NCI-H2171 (cell line): ENCODE measurements around the gene MAPRE3.
A peak's percentile ranks its signal among the peaks of the same experiment; 100 is the strongest.

Experiments
- DNase-seq: peaks from one replicate; lab custom pipeline; 2025; lab: John Stamatoyannopoulos, UW

Gene MAPRE3

DNA sequence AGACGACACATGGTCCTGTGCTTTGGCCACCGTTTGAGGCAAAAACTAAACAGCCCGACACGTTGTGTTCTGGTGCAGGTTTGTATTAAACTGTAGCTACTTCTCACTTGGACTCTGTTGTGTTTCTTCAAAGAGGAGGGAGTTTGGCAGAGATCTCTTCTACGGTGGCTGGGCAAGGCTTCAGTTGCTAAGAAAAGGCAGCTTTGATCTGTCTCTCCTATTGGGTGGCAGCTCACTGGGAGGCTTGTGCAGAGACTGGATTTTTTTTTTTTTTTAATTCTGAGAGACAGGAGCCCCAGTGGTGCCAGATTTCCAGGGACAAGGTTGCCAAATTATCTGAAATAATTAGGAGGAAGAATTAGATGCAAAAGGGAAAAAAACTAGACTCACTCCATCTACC is 20.2 kb upstream of the MAPRE3 start:
- DNase-seq: no peak

DNA sequence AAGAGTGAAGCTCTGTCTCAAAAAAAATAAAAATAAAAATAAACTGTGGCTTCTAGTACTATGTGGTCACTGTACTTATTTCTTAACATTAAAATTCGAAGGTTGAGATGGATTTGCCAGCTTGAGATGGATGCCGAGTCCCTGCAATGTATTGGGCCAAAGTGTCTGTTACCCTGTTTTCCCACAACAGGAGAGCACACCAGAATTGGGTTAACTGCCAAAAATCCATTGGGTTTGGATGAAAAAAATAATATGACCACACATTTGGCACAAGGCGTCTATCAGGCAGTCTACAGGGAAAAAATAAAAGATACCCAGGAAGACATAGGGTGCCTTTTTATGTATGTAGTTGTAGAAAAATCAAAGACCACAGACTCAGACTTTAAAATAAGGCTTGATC is 19.2 kb upstream of the MAPRE3 start:
- no peak for DNase-seq

DNA sequence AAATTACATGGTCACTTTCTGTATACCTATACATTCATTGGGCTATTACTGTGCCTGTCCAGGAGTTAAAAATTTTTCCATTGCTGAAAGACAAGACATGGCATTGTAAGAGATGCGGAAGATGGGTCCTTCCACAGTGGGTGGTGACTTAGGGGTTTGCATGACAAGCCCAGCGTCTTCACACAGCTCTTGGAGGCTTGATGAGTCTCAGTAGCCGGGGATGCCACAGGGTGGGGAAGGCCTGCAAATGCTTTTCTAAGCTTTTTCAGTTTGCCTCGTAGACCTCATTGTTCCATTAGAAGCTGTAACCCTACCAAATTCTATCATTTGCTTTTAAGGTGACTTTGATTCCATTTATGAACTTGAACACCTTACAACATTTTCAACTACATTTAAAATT is 18.1 kb upstream of the MAPRE3 start:
- DNase-seq: no peak

DNA sequence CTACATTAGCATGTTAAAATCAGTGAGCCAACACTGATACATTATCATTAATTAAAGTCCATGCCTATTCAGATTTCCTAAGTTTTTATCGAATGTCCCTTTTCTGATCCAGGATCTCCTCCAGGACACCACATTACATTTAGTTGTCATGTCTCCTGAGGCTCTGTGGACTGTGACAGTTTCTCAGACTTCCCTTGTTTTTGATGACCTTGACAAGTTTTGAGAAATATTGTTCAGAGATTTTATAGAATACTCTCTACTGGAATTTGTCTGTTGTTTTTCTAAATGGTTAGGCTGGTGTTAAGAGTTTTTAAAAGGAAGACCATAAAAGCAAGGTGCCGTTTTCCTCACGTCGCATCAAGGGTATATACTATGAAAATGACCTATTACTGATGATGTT is 16.3 kb upstream of the MAPRE3 start:
- no peak for DNase-seq

DNA sequence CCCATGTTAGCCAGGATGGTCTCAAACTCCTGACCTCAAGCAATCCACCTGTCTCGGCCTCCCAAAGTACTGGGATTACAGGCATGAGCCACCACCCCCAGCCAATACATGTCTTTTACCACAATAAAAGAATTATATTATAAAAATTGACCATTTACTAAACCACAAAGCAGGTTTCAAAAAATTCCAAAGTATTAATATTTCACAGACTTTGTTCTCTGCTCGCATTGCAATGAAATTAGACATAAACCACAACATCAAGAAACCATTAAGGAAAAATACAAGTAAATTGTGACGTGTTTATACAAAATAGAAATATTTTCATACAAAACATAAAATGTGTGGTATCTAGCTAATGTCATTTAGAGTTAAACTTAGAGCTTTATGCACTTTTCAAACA is 13.4 kb upstream of the MAPRE3 start:
- no peak for DNase-seq

DNA sequence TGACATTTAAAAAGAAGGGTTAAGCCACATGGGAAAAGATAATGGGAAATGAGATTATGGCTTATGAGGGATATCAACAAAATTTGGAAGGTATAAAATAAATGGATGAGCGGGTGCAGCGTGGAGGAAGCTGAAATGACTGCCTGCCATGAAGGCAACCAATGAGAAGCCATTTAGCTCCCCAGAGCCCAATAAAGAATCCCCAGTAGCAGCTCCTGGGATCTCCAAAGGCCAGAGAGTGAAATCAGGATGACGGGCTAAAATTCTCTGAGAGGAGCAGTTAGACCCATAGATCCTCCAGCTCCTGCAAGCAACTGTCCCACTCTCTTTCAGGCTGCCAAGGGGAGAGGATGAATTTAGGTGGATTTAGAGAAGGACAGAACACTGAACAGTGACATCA is 12.9 kb upstream of the MAPRE3 start:
- no peak for DNase-seq

DNA sequence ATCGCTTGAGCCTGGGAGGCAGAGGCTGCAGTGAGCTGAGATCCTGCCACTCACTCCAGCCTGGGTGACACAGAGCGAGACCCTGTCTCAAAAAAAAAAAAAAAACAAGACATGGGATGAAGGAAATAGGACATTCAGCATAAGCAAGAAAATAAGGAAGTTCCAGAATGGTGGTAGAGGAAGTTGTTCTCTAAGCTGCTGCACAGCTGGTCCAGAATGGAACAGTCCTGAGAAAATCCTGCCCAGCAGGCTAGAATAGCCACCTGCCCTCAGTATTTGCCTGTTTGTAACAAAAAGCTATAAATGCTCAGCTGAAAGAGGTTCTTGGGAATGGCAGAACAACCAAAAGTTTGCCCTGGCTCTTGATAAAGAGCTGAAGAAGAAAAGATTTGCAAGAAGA is 11.1 kb upstream of the MAPRE3 start:
- no peak for DNase-seq

DNA sequence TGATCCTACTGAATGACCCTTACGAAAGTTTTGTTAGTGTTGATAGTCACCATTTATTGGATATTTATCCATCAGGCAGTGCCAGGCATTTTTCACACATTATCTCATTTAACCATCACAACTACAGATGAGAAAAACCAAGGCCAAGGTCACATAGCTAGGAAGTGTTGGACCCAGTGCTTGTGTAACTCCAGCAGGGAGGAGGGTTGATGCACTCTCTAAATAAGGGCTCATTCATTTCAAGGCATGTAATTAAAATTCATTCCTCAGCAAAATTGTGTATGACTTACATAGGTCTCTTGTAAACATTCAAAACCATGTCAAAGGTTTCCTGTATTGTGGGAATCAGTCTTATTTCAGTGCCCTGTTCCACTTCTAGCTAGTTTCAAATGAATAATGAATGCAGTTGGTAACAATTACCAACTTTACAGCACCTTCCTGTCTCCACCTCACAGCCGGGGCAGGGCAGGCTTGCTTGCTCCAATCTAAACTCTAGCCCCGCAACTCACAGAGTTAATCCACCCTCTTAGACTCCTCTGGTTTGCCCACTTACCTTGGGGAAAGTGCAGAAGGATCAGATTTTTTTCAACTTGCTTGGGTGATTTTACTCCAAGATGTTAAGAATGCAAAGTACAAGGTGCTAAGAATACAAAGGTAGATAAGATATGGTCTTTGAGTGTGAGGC is 5.8 kb upstream of the MAPRE3 start:
- no peak for DNase-seq

DNA sequence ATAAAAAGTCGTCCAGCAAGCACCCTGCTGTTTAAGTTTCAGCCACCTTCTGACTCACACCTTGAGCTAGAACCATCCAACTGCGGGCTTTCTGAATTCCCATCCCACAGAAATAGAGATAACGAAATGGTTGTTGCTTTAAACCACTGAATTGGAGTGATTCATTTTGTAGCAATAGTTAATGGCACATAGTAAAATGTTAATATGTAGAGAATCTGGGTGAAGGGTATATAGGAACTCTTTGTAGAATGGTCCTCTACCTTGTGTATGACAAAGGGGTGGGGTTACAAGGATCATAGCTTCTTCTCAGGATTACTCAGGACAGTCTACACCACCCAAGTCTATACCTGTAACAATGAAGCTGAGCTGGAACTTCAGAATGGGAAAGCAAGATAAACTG is 2.4 kb upstream of the MAPRE3 start:
- DNase-seq: no peak

DNA sequence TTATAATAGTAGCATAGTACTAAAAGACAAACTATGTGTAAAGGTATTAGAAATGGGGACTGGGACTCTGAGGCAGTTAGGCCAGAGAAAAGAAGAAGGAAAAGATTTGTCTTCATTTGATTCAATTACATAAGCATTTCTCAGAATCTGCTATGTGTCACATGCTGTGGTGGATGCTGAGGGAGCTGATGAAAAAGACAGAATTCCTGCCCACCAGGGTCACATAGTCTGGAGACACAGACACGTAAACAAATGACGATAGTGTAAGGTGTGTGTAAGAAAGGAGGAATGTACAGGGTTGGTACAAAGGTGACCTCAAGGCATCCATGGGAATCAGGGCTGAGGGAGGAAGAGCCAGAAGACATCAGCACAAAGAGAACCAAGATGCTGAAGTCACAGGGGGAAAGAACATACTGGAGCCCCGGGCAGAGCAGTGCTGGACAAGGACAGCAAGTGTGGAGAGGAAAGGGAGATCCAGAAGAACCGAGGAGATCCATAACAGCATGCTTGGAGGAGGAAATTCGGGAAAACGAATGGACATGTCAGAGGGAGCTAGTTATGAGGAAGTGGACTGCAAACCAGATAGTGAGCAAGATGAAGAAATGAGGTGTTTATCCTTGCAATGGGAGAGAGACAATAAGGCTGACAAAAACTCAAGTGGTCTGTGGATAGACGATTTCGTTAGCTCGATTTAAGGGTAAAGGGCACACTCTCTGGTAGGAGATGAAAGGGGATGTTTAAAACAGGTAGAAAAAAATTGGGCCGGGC is 1.2 kb upstream of the MAPRE3 start:
- DNase-seq: no peak

DNA sequence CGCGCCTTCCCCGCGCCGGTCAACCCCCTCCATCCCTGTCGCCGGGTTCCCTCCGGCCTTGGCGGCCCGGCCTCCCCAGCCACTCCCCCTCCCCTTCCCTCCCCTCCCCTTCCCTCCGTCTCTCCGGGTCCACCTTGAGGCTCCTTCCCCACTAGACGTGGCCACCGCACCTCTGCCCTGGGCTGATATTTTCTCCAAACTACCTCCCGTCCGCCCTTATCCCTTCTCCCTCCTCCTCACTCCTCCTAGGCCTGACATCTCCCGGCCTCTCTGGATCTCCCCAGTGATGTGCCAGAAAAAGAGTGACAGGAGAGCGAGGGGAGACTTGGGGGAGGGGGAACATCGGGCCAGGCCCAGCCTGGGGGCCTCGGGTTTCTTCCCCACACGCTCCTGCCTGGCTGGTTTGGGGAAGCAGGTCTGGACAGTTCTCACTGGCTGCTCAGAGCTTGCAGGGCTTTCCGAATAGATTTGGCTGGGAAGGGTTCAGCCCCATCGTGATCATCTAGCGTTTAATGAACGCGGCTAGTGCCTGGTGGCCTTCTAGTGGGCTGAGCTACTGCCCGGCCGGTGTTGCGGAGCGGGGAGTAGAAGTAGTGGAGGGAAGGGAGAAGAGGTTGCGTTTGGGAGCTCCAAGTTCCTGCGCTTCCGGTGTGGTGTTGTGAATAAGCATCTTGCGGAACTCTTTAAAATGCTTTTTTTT is 641 bp downstream of the MAPRE3 start:
- DNase-seq: no peak

DNA sequence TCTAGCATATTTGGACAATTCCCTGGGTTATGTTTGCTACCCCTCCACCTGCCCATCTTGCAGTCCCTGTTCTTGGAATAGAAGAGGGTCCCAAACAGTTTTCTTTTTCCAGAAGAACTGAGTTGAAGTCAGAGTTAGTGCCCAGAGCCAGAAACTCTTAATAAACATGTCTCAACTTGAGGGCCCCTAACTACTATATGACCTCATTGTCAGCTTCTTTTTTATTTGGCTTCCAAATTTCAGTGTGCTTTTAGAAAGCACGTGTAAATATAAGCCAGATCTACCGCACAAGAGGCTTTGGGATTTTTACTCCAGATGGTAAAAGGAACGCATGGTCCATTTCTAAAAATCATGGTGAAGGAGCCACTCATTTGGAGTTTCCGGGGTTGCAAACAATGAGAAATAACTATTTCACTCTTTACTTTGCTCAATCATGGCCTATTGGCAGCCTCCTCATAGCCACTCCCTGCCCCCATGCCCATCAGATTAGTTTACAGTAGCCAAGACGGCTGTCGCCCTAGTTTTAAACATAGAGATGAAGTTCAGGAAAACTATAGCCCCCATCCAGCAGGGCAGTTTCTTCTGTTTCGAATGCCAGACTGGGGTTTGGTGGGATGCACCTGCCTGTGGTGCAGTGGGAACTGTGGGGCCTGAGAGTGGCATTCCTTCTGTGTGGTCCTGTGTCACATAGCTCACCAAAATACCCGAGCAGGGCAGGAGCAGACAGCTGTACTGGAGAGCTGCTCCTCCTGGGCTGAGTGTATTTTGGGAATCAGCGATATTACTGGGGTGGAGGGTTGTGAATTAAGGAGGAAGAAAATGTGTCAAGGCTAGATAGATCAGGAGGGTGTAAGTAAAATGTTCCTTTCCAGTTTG is 1.7 kb downstream of the MAPRE3 start:
- DNase-seq: no peak

DNA sequence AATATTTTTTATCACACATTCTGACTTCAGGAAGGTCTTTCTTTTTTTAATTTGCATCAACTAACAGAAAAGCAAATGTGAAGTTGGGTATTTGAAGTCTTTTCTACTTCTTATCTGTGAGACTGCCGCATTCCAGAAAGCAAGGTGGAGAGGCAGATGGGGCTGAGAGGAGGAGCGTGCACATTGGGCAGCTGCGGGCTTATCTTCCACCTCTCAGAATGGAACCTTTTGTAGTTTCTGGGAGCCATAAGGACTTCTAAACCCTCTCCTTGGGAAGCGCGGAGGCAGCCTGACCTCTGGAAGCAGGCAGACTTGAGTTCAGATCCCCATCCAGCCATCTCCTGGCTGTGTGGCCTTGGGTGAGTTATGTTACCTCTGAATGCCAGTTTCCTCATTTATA is 3.9 kb downstream of the MAPRE3 start:
- no peak for DNase-seq

DNA sequence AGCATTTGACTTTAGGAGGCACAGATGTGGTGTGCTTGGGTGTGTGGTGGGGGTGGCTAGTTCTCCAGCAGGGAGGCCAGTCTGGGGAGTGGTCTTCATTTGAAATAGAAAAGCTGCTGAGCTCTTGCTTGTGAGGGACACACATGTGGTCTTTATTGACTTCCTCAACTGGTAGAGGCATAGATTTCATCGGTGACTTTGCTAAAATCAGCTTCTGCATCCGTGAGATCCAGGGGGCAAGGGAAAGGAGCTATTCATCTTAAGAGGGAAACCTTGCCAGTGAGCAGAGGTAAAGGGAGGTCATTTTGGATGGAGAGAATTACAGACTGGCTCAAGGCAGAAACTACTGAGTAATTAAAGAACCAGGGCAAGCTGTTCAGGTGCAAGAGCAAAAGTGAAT is 4.7 kb downstream of the MAPRE3 start:
- DNase-seq: no peak

DNA sequence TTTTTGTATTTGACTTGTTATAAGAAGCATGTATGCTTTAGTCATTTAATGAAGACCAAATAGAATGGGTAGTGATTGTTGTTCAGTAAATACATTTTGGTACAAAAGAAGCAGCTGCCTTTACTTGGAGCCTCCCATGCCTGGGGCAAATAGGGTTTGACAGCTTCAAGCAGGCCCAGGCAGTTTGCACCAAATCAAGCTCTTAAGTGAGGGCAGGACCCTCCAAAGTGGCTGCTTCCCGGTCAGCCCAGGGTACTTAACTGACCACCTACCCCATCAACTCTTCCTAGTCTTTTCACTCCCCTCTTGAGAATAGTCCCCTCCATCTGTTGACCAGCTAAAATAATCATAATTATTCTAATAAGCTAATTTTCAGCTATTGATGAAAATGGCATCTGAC is 5.2 kb downstream of the MAPRE3 start:
- DNase-seq: no peak

DNA sequence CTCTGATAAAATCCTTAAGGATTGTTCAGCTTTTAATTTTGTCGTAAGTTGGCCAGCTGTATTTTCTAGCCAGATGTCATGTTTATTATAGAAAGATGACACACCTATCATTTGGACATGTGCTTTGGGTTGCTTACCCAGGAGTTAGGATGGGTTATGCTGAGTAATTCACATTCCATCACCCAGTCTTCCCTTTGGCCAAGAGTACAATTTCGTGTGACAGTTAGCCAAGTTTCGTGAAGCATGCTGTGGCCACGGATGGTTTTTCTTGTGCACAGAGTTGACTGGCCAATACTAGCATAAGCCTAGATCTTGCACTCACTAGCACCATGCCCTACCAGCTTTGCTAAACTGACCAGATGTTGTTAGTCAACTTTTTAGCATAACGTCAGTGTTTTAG is 5.8 kb downstream of the MAPRE3 start:
- DNase-seq: no peak

DNA sequence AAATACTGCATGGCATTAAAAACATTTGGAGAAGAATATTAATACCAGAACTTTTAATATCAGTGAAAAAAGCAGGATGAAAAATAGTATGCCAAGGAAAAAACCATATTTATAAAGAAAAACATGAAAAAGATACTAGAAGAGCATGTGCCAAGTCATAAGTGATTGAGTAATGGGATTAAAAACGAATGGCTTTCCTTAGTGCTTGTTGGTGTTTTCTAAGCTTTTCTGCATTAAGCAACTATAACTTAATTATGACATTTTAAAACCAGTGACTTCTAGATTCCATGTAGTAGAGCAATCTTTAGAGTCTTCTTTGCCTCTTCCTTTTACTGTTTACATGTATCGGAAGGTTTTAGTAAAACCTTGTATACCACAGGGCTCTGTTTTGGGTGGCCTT is 6.6 kb downstream of the MAPRE3 start:
- DNase-seq: no peak

DNA sequence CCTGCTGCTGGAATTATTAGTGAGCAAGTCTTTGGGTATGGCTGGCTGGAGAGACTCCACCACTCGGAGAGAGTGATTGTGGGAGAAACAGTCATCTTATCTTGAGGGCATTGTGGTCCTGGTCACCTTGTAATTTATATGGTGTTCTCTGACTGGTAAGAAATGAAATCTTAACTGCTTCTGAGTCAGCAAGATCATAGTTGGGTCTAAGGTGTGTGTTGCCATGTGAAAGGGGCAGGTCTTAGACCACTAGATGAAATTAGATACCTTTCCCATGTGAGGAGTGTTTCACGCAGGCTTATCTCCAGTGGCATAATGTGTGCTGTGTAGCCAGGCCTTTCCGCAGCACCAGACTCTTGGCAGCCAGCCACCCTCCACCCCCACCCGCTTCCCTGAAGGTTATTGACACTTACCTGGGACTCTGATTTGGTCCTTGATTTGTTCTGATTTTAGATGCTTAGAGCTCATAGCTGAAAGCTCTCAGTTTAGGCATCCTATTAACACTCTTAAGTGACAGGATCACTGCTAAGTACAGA is 7.7 kb downstream of the MAPRE3 start:
- DNase-seq: peak; percentile 59

DNA sequence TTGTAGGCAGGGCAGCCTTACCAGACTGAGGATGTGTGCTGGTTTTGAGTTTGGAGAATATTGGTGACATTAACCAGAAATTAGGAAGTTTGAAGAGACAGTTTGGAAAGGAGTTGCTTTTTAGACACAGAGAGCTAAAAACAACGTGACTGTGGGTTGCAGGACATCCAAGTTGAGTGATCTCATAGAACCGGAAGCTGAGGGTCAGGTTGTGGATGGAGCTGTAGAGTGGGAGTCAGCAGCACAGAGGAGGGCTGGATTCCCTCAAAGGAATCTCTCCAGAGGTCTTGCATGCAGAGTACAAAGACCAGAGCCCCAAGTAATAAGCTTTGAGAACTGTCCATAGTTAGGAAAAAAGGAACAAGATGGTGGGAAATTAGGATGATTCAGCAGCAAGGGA is 9.3 kb downstream of the MAPRE3 start:
- DNase-seq: no peak

DNA sequence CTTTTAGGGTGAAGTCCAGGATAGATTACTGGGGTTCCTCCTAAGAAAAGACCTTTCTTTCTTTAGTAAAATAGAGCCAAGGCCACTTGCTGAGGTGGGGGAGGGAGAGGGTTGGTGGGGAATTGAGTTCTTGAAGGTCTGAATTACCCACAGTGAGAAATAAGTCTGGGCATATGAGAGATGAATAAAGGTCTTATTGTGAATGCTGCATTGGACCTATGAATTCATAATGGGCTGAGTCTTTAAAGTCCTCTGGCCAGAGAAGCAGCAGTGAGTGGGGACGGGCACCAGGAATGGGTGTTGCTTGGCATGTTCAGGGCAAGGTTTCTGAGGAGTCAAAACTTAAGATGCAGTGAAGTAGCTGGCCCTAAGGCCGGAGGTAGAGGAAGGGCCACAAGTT is 10.5 kb downstream of the MAPRE3 start:
- no peak for DNase-seq

DNA sequence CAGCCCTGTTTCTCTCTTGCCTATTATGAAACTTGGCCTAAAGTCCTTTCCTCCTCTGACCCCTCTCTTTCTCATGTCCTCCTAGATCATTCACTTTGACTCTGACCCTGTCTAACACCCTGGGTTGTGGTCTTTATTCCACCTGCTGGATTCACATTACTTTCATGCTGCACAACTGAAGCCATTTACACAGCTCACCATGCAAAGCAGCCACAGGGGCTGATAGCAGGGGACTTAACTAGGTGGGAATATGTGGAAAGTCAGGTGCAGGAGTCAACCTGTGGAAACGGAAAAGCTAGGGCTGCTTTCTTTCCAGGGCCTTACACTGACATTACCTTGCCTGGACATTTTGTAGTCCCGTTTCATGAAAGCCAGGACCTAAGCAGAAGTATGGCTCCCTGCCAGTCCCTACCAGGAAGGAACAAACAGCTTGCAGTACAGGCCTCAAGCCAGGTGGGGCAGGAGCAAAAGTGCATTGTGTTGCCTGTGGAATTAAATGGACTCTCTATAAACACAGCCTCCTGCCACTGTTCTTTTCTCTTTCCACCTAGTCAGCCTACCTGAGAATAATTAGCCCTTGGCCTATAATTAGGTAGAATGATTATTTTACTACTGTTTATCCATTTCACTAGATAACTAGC is 11.8 kb downstream of the MAPRE3 start:
- peak; percentile 71 for DNase-seq

DNA sequence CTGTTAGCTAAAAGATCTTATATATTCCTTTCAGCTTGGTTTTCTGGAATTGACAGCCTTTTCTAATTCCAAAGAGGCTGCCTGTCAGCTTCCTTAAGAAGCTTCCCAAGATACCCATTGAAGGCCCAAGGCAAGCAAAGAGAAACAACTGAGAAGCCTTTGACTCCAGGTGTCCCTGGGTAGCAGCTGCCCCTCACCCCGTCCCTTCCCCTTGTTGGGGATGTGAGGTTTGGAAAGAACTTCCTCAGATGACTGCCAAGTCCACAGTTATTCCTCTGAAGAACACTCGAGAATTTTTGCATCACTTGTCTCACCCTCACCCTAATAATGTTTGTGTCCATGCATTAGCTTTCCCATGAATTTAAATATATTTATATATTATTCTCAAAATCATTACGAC is 13.3 kb downstream of the MAPRE3 start:
- DNase-seq: no peak
